SK-N-MC (cell line): ENCODE results near the gene CYP27A1.

ENCODE experiments used
- DNase-seq: peaks from one replicate; pipeline ENCODE4 v3.0.0-alpha.2; 2011; ENCODE audit warnings: low read depth, low spot score
- H3K27ac ChIP-seq: fragments of 200-600 bp; sonication (generic); 2 replicates; pipeline ENCODE4 v1.5.1; 2016; ENCODE audit warnings: mixed run types
- H3K36me3 ChIP-seq: fragments of 200-600 bp; sonication (generic); 2 replicates; pipeline ENCODE4 v1.6.1; 2017; ENCODE audit warnings: antibody characterized with exemption, low read length, mixed read lengths; ENCODE audit not compliant: insufficient read depth
- H3K4me3 ChIP-seq: fragments of 200-600 bp; sonication (generic); 2 replicates; pipeline ENCODE4 v1.5.1; 2016
- H3K9ac ChIP-seq: fragments of 200-600 bp; sonication (generic); 2 replicates; pipeline ENCODE4 v1.8.0; 2017; ENCODE audit warnings: mixed run types, mixed read lengths; ENCODE audit not compliant: insufficient read length
- H3K9me3 ChIP-seq: fragments of 200-600 bp; sonication (generic); 2 replicates; pipeline ENCODE4 v1.6.1; 2017; ENCODE audit warnings: low read depth, mild to moderate bottlenecking, antibody characterized with exemption, low read length, moderate library complexity, mixed read lengths
- EZH2 ChIP-seq: fragments of 200-600 bp; sonication (generic); IDR thresholded peaks from one replicate; pipeline ENCODE4 v1.6.1; 2017; ENCODE audit warnings: antibody characterized with exemption
- FOXP2 ChIP-seq: optimal IDR thresholded peaks from 2 replicates; pipeline ENCODE3; 2011; ENCODE audit warnings: mild to moderate bottlenecking, moderate library complexity; ENCODE audit not compliant: insufficient read depth; ENCODE audit errors: extremely low read length, control extremely low read depth
- POLR2AphosphoS5 ChIP-seq: IDR thresholded peaks from 2 replicates; pipeline ENCODE4 v1.6.1; 2012; ENCODE audit warnings: mild to moderate bottlenecking, low read depth, low read length, borderline replicate concordance

Gene CYP27A1

GRCh38 chr2:218745559-218746469, 36.1 kb upstream of the CYP27A1 start:
- H3K9ac ChIP-seq = no peak overlapping the region
- no peak for DNase-seq
- H3K36me3 ChIP-seq = peaks cover 75% of the 10 kb centered on the region
- no peak for TF ChIP-seq FOXP2
- no peak for TF ChIP-seq EZH2
- no peak for TF ChIP-seq POLR2AphosphoS5
- H3K9me3 ChIP-seq = no peaks in the 10 kb centered on the region
- H3K4me3 ChIP-seq = no peak overlapping the region
- H3K27ac ChIP-seq = no peak overlapping the region

- H3K4me3 ChIP-seq = no peak overlapping the region
- no peak for TF ChIP-seq POLR2AphosphoS5
- TF ChIP-seq FOXP2 = no peak
- TF ChIP-seq EZH2 = no peak
- DNase-seq = no peak
- H3K9ac ChIP-seq = no peak overlapping the region
- H3K36me3 ChIP-seq = peaks cover 75% of the 10 kb centered on the region
- no peaks in the 10 kb centered on the region for H3K9me3 ChIP-seq
- no peak overlapping the region for H3K27ac ChIP-seq
Measured at GRCh38 chr2:218746470-218746795, 35.5 kb upstream of the CYP27A1 start.

- H3K36me3 ChIP-seq = peaks cover 74% of the 10 kb centered on the region
- H3K27ac ChIP-seq = no peak overlapping the region
- no peak overlapping the region for H3K9ac ChIP-seq
- no peak overlapping the region for H3K4me3 ChIP-seq
- TF ChIP-seq EZH2 (no peak), FOXP2 (no peak), POLR2AphosphoS5 (no peak)
- DNase-seq = no peak
- H3K9me3 ChIP-seq = no peaks in the 10 kb centered on the region
Measured at GRCh38 chr2:218746960-218747359, 35.0 kb upstream of the CYP27A1 start.

GRCh38 chr2:218748741-218749441, 33.1 kb upstream of the CYP27A1 start:
- Histone ChIP-seq H3K27ac (no peak overlapping the region), H3K4me3 (no peak overlapping the region), H3K9me3 (no peaks in the 10 kb centered on the region), H3K36me3 (peaks cover 88% of the 10 kb centered on the region), H3K9ac (no peak overlapping the region)
- DNase-seq = no peak
- TF ChIP-seq FOXP2 (no peak), EZH2 (no peak), POLR2AphosphoS5 (no peak)

GRCh38 chr2:218754201-218754600, 27.7 kb upstream of the CYP27A1 start:
- no peak for DNase-seq
- no peaks in the 10 kb centered on the region for H3K9me3 ChIP-seq
- H3K27ac ChIP-seq = no peak overlapping the region
- H3K9ac ChIP-seq = no peak overlapping the region
- peaks cover 63% of the 10 kb centered on the region for H3K36me3 ChIP-seq
- no peak overlapping the region for H3K4me3 ChIP-seq
- TF ChIP-seq POLR2AphosphoS5 (no peak), EZH2 (no peak), FOXP2 (no peak)

GRCh38 chr2:218754781-218755180, 27.2 kb upstream of the CYP27A1 start:
- no peak overlapping the region for H3K27ac ChIP-seq
- H3K36me3 ChIP-seq = peaks cover 59% of the 10 kb centered on the region
- H3K4me3 ChIP-seq = no peak overlapping the region
- no peaks in the 10 kb centered on the region for H3K9me3 ChIP-seq
- no peak overlapping the region for H3K9ac ChIP-seq
- DNase-seq = no peak
- no peak for TF ChIP-seq FOXP2
- no peak for TF ChIP-seq POLR2AphosphoS5
- TF ChIP-seq EZH2 = no peak

- H3K36me3 ChIP-seq = peaks cover 55% of the 10 kb centered on the region
Measured at GRCh38 chr2:218755198-218755566, 26.8 kb upstream of the CYP27A1 start.

GRCh38 chr2:218755567-218756404, 26.2 kb upstream of the CYP27A1 start:
- no peak overlapping the region for H3K27ac ChIP-seq
- H3K9ac ChIP-seq = no peak overlapping the region
- TF ChIP-seq EZH2 (no peak), POLR2AphosphoS5 (no peak), FOXP2 (no peak)
- DNase-seq = no peak
- H3K9me3 ChIP-seq = no peaks in the 10 kb centered on the region
- no peak overlapping the region for H3K4me3 ChIP-seq
- H3K36me3 ChIP-seq = peaks cover 49% of the 10 kb centered on the region

More at GRCh38 chr2:218755198-218755566, 26.8 kb upstream of the CYP27A1 start:
- no peak overlapping the region for H3K9ac ChIP-seq
- TF ChIP-seq FOXP2 (no peak), POLR2AphosphoS5 (no peak), EZH2 (no peak)
- H3K27ac ChIP-seq = no peak overlapping the region
- no peak overlapping the region for H3K4me3 ChIP-seq
- DNase-seq = no peak
- no peaks in the 10 kb centered on the region for H3K9me3 ChIP-seq
